ENCODE measurements around the gene CENATAC.
"Not testable (repeated sequence)": the region's sequence is repeated elsewhere in the genome, so short reads cannot be mapped to it uniquely, and the experiment has no call there.

Gene CENATAC

GRCh38 chr11:119041821-119042514 lies 44.0 kb downstream of the CENATAC start:
- DNase-seq, result no peak
- in situ Hi-C loops (cut with HindIII; ENCODE audit: low pct_ligation_motif_present, low pct_unique_long_range_greater_than_20kb, low sequenced_read_pairs), result no loop called here

GRCh38 chr11:119042927-119043326 lies 45.0 kb downstream of the CENATAC start:
- in situ Hi-C loops (cut with HindIII; ENCODE audit: low pct_ligation_motif_present, low pct_unique_long_range_greater_than_20kb, low sequenced_read_pairs), result no loop called here
- no peak for DNase-seq

- in situ Hi-C loops (cut with HindIII; ENCODE audit: low pct_ligation_motif_present, low pct_unique_long_range_greater_than_20kb, low sequenced_read_pairs), result no loop called here
- no peak for DNase-seq
These were observed 46.8 kb downstream of the CENATAC start for GRCh38 chr11:119044708-119045107.

GRCh38 chr11:119046489-119046888 lies 48.6 kb downstream of the CENATAC start:
- in situ Hi-C loops (cut with HindIII; ENCODE audit: low pct_ligation_motif_present, low pct_unique_long_range_greater_than_20kb, low sequenced_read_pairs), result no loop called here

GRCh38 chr11:119047205-119047604 lies 49.3 kb downstream of the CENATAC start:
- in situ Hi-C loops (cut with HindIII; ENCODE audit: low pct_ligation_motif_present, low pct_unique_long_range_greater_than_20kb, low sequenced_read_pairs), result no loop called here
- DNase-seq, result no peak

More at GRCh38 chr11:119046489-119046888, 48.6 kb downstream of the CENATAC start:
- no peak for DNase-seq

GRCh38 chr11:119048644-119049043 lies 50.7 kb downstream of the CENATAC start:
- in situ Hi-C loops (cut with HindIII; ENCODE audit: low pct_ligation_motif_present, low pct_unique_long_range_greater_than_20kb, low sequenced_read_pairs), result no loop called here
- DNase-seq, result no peak

GRCh38 chr11:119049081-119049480 lies 51.1 kb downstream of the CENATAC start:
- DNase-seq, result no peak
- in situ Hi-C loops (cut with HindIII; ENCODE audit: low pct_ligation_motif_present, low pct_unique_long_range_greater_than_20kb, low sequenced_read_pairs), result no loop called here

GRCh38 chr11:119051440-119052162 lies 53.7 kb downstream of the CENATAC start:
- in situ Hi-C loops (cut with HindIII; ENCODE audit: low pct_ligation_motif_present, low pct_unique_long_range_greater_than_20kb, low sequenced_read_pairs), result no loop called here
- no peak for DNase-seq

- no peak for DNase-seq
- in situ Hi-C loops (cut with HindIII; ENCODE audit: low pct_ligation_motif_present, low pct_unique_long_range_greater_than_20kb, low sequenced_read_pairs), result no loop called here
These were observed 54.4 kb downstream of the CENATAC start for GRCh38 chr11:119052163-119052814.

- DNase-seq, result no peak
- in situ Hi-C loops (cut with HindIII; ENCODE audit: low pct_ligation_motif_present, low pct_unique_long_range_greater_than_20kb, low sequenced_read_pairs), result no loop called here
These were observed 56.5 kb downstream of the CENATAC start for GRCh38 chr11:119054418-119054817.

- peak; percentile 48 for DNase-seq
These were observed 58.0 kb downstream of the CENATAC start for GRCh38 chr11:119055901-119056300.

GRCh38 chr11:119056421-119056999 lies 58.6 kb downstream of the CENATAC start:
- DNase-seq, result no peak
- in situ Hi-C loops (cut with HindIII; ENCODE audit: low pct_ligation_motif_present, low pct_unique_long_range_greater_than_20kb, low sequenced_read_pairs), result no loop called here

More at GRCh38 chr11:119055901-119056300, 58.0 kb downstream of the CENATAC start:
- in situ Hi-C loops (cut with HindIII; ENCODE audit: low pct_ligation_motif_present, low pct_unique_long_range_greater_than_20kb, low sequenced_read_pairs), result no loop called here

- in situ Hi-C loops (cut with HindIII; ENCODE audit: low pct_ligation_motif_present, low pct_unique_long_range_greater_than_20kb, low sequenced_read_pairs), result no loop called here
- DNase-seq, result peak; percentile 91
These were observed 59.2 kb downstream of the CENATAC start, which contains the start of gene HYOU1 for GRCh38 chr11:119057000-119057769. HYOU1 (minus strand) TSS chr11:119057205; CDS start chr11:119056160, 1,045 bp downstream.

- in situ Hi-C loops (cut with HindIII; ENCODE audit: low pct_ligation_motif_present, low pct_unique_long_range_greater_than_20kb, low sequenced_read_pairs); DNase-seq: not testable (repeated sequence)
These were observed 61.2 kb downstream of the CENATAC start for GRCh38 chr11:119059128-119059527.

GRCh38 chr11:119061256-119061655 lies 63.3 kb downstream of the CENATAC start:
- in situ Hi-C loops (cut with HindIII; ENCODE audit: low pct_ligation_motif_present, low pct_unique_long_range_greater_than_20kb, low sequenced_read_pairs), result no loop called here
- no peak for DNase-seq

GRCh38 chr11:119062779-119063178 lies 64.8 kb downstream of the CENATAC start:
- no peak for DNase-seq
- in situ Hi-C loops (cut with HindIII; ENCODE audit: low pct_ligation_motif_present, low pct_unique_long_range_greater_than_20kb, low sequenced_read_pairs), result no loop called here

GRCh38 chr11:119065369-119065768 lies 67.4 kb downstream of the CENATAC start:
- DNase-seq, result peak; percentile 39
- in situ Hi-C loops (cut with HindIII; ENCODE audit: low pct_ligation_motif_present, low pct_unique_long_range_greater_than_20kb, low sequenced_read_pairs), result no loop called here
